ENCODE results near the gene LRRC17. TPM values are rescaled to one million over a fixed set of nuclear protein-coding genes. Genes with fewer than 3 reads are reported as not detected.

Gene LRRC17
- total RNA-seq, 4 donors from 2014 or later, result 1.1 to 4.5 (median 3.1) TPM

- Histone ChIP-seq H3K27ac (no peak overlapping the region), H3K36me3 (no peaks in the 10 kb centered on the region), H3K27me3 (no peaks in the 10 kb centered on the region), H3K9me3 (no peaks in the 10 kb centered on the region), H3K4me3 (no peak overlapping the region), H3K4me1 (peaks cover 27% of the 10 kb centered on the region)
- TF ChIP-seq EP300 (IDR thresholded peaks at IDR 0.05), result no peak
- DNase-seq (ENCODE audit: low spot score in 2 of 2), result no peak
- 68% methylated on average over 5 of the region's 5 CpGs for WGBS
Measured at GRCh38 chr7:102890971-102891692, 21.7 kb upstream of the LRRC17 start.

GRCh38 chr7:102891693-102892261 lies 21.0 kb upstream of the LRRC17 start:
- 44% methylated on average over 1 of the region's 1 CpG for WGBS
- H3K27ac ChIP-seq, result no peak overlapping the region
- peaks cover 34% of the 10 kb centered on the region for H3K4me1 ChIP-seq
- no peak for DNase-seq (ENCODE audit: low spot score in 2 of 2)
- no peak overlapping the region for H3K4me3 ChIP-seq
- H3K9me3 ChIP-seq, result no peaks in the 10 kb centered on the region
- no peak for TF ChIP-seq POLR2AphosphoS5 (IDR thresholded peaks at IDR 0.05)
- TF ChIP-seq POLR2A (IDR thresholded peaks at IDR 0.05), result no peak
- no peak for TF ChIP-seq EP300 (IDR thresholded peaks at IDR 0.05)
- no peak for TF ChIP-seq CTCF (IDR thresholded peaks at IDR 0.05)
- H3K27me3 ChIP-seq, result no peaks in the 10 kb centered on the region
- H3K36me3 ChIP-seq, result no peaks in the 10 kb centered on the region

GRCh38 chr7:102892631-102893278 lies 20.0 kb upstream of the LRRC17 start:
- no peak overlapping the region for H3K4me3 ChIP-seq
- no peak for DNase-seq (ENCODE audit: low spot score in 2 of 2)
- no peaks in the 10 kb centered on the region for H3K9me3 ChIP-seq
- H3K4me1 ChIP-seq, result peaks cover 40% of the 10 kb centered on the region
- TF ChIP-seq POLR2AphosphoS5 (IDR thresholded peaks at IDR 0.05) (no peak), EP300 (IDR thresholded peaks at IDR 0.05) (no peak)
- WGBS, result 58% methylated on average over 1 of the region's 1 CpG
- no peaks in the 10 kb centered on the region for H3K27me3 ChIP-seq
- no peaks in the 10 kb centered on the region for H3K36me3 ChIP-seq
- no peak overlapping the region for H3K27ac ChIP-seq

- no peak for DNase-seq (ENCODE audit: low spot score in 2 of 2)
- Histone ChIP-seq H3K27me3 (no peaks in the 10 kb centered on the region), H3K9me3 (no peaks in the 10 kb centered on the region), H3K36me3 (no peaks in the 10 kb centered on the region), H3K4me3 (no peak overlapping the region), H3K4me1 (peaks cover 40% of the 10 kb centered on the region), H3K27ac (no peak overlapping the region)
- TF ChIP-seq CTCF (IDR thresholded peaks at IDR 0.05) (no peak), EP300 (IDR thresholded peaks at IDR 0.05) (no peak), POLR2AphosphoS5 (IDR thresholded peaks at IDR 0.05) (no peak), POLR2A (IDR thresholded peaks at IDR 0.05) (no peak)
- WGBS, result 62% methylated on average over 3 of the region's 3 CpGs
Measured at GRCh38 chr7:102895602-102896001, 17.2 kb upstream of the LRRC17 start.

- H3K9me3 ChIP-seq, result no peaks in the 10 kb centered on the region
- peak overlapping the region; percentile 21 for H3K27ac ChIP-seq
- H3K27me3 ChIP-seq, result no peaks in the 10 kb centered on the region
- H3K4me3 ChIP-seq, result no peak overlapping the region
- no peaks in the 10 kb centered on the region for H3K36me3 ChIP-seq
- H3K4me1 ChIP-seq, result peaks cover 30% of the 10 kb centered on the region
- DNase-seq (ENCODE audit: low spot score in 2 of 2), result no peak
- TF ChIP-seq CTCF (IDR thresholded peaks at IDR 0.05) (no peak), POLR2A (IDR thresholded peaks at IDR 0.05) (no peak), POLR2AphosphoS5 (IDR thresholded peaks at IDR 0.05) (no peak), EP300 (IDR thresholded peaks at IDR 0.05) (no peak)
Measured at GRCh38 chr7:102896585-102896984, 16.2 kb upstream of the LRRC17 start.

- H3K4me3 ChIP-seq, result no peak overlapping the region
- H3K4me1 ChIP-seq, result peaks cover 25% of the 10 kb centered on the region
- 40% methylated on average over 2 of the region's 2 CpGs for WGBS
- DNase-seq (ENCODE audit: low spot score in 2 of 2), result no peak
- no peaks in the 10 kb centered on the region for H3K9me3 ChIP-seq
- H3K27ac ChIP-seq, result no peak overlapping the region
- H3K27me3 ChIP-seq, result no peaks in the 10 kb centered on the region
- no peak for TF ChIP-seq EP300 (IDR thresholded peaks at IDR 0.05)
- TF ChIP-seq POLR2A (IDR thresholded peaks at IDR 0.05), result no peak
- no peak for TF ChIP-seq POLR2AphosphoS5 (IDR thresholded peaks at IDR 0.05)
- no peak for TF ChIP-seq CTCF (IDR thresholded peaks at IDR 0.05)
- no peaks in the 10 kb centered on the region for H3K36me3 ChIP-seq
Measured at GRCh38 chr7:102897211-102897631, 15.6 kb upstream of the LRRC17 start.

Measured in suprapubic skin (tissue), 4 donors.